ENCODE results near the gene TSPAN2.

Gene TSPAN2

GRCh38 chr1:115074839-115075534 lies 14.3 kb downstream of the TSPAN2 start:
- no peak for DNase-seq (ENCODE audit: low spot score)

GRCh38 chr1:115073298-115074087 lies 15.8 kb downstream of the TSPAN2 start:
- DNase-seq (ENCODE audit: low spot score): no peak

- DNase-seq (ENCODE audit: low spot score): no peak
These were observed 18.2 kb downstream of the TSPAN2 start for GRCh38 chr1:115071012-115071664.

GRCh38 chr1:115069659-115070308 lies 19.5 kb downstream of the TSPAN2 start:
- peak; percentile 69 for DNase-seq (ENCODE audit: low spot score)

- peak; percentile 73 for DNase-seq (ENCODE audit: low spot score)
These were observed 20.3 kb downstream of the TSPAN2 start for GRCh38 chr1:115068826-115069585.

- DNase-seq (ENCODE audit: low spot score): peak; percentile 46
These were observed 22.0 kb downstream of the TSPAN2 start for GRCh38 chr1:115067161-115067859.

- no peak for DNase-seq (ENCODE audit: low spot score)
These were observed 24.3 kb downstream of the TSPAN2 start for GRCh38 chr1:115065021-115065420.

GRCh38 chr1:115064461-115064860 lies 24.8 kb downstream of the TSPAN2 start:
- no peak for DNase-seq (ENCODE audit: low spot score)

- DNase-seq (ENCODE audit: low spot score): peak; percentile 35
These were observed 25.9 kb downstream of the TSPAN2 start for GRCh38 chr1:115063228-115063901.

- peak; percentile 97 for DNase-seq (ENCODE audit: low spot score)
These were observed 26.7 kb downstream of the TSPAN2 start for GRCh38 chr1:115062542-115063004.

- no peak for DNase-seq (ENCODE audit: low spot score)
These were observed 28.8 kb downstream of the TSPAN2 start for GRCh38 chr1:115060501-115060900.

- no peak for DNase-seq (ENCODE audit: low spot score)
These were observed 30.0 kb downstream of the TSPAN2 start for GRCh38 chr1:115059316-115059715.

GRCh38 chr1:115057661-115058254 lies 31.5 kb downstream of the TSPAN2 start:
- no peak for DNase-seq (ENCODE audit: low spot score)

GRCh38 chr1:115056395-115056798 lies 32.9 kb downstream of the TSPAN2 start:
- DNase-seq (ENCODE audit: low spot score): no peak

- peak; percentile 77 for DNase-seq (ENCODE audit: low spot score)
These were observed 36.7 kb downstream of the TSPAN2 start for GRCh38 chr1:115052454-115053083.

GRCh38 chr1:115051850-115052249 lies 37.5 kb downstream of the TSPAN2 start:
- DNase-seq (ENCODE audit: low spot score): no peak

GRCh38 chr1:115046751-115047150 lies 42.6 kb downstream of the TSPAN2 start:
- DNase-seq (ENCODE audit: low spot score): no peak

- peak; percentile 23 for DNase-seq (ENCODE audit: low spot score)
These were observed 47.6 kb downstream of the TSPAN2 start for GRCh38 chr1:115041654-115042053.

- no peak for DNase-seq (ENCODE audit: low spot score)
These were observed 48.8 kb downstream of the TSPAN2 start for GRCh38 chr1:115040501-115040900.

All from SW480 (cell line).